HG02938 (cell line): Measurements from ENCODE around the gene HMGB1.
A peak's percentile ranks its signal among the peaks of the same experiment; 100 is the strongest.
"Not testable (repeated sequence)": the region's sequence is repeated elsewhere in the genome, so short reads cannot be mapped to it uniquely, and the experiment has no call there.

Experiments used
- ATAC-seq: cut with Tn5 transposase; IDR thresholded peaks from one replicate; pipeline ENCODE4 v1.9.1; 2021; ENCODE audit warnings: mild to moderate bottlenecking, moderate library complexity; ENCODE audit not compliant: unreplicated experiment

The HMGB1 gene

GRCh38 chr13:30466841-30467252 is 1.1 kb upstream of the HMGB1 start:
- ATAC-seq: no peak

DNA sequence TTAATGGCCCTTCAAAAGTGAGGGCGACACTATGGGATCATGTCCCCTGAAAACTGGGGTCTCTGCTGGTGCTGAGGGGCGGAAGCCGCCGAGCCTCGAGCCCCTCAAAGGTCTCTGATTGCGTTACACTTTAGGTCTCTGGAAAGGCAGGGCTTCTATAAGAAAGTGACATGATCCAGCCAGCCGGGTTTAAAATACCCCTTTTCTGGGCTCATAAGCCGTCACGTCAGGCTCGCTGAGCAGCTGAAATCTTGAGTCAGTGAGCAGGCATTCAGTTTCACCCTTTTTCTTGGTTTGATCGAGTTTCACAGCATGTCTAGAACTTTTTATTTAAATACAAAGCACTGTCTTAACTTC is 600 bp upstream of the HMGB1 start:
- ATAC-seq: no peak

DNA sequence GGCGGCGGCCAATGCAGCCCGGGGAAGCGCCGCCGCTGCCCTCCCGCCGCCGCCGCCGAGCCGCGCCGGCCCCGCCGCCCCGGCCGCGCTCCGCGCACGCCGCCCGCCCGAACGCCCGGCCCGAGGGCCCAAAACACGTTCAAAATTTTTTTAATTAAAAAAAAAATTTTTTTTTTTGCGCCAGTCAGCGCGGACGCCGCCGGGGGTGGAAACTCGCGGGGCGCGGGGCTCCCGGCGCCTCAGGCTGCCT is 468 bp downstream of the HMGB1 start:
- no peak for ATAC-seq

DNA sequence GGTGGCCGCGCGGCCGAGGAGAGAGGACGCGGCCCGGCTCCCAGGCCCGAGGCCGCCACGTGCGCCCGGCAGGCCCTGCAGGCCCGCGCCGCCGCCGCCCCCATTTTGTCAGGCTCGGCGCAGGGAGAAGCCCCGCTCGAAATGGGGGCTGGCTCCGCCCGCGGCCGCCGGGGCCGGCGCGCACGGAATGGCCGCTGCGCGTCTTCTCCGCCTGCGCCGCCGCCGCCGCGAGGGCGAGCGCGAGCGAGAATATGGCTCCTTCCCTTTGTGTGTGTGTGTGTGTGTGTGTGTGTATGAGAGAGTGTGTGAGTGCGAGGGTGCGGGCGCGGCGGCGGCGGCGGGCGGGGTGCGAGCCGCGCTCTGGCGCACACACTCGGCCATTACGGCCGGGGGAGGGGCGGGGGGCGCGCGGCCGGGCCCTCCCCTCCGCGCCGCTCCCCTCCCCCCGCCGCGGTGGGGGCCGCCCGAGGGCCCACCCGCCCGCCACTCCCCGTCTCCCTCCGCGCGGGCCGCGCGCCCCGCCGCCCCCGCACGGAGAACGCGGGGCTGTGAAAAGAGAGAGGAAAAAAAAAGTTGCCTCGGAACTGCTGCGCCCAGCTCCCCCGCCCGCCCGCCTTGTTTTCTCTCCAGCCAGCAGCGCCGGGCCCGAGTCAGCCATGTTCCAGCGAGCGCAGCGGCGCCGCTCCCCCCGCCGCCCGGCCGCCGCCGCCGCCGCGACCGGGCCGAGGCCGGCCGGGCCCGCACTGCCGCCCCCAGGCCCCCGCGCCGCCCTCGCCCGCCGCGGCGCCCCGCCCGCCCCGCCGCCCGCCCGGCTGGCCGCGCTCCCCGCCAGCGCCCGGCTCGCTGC is 1.0 kb downstream of the HMGB1 start:
- peak; percentile 12 for ATAC-seq

GRCh38 chr13:30463787-30464495 is 1.8 kb downstream of the HMGB1 start:
- ATAC-seq: peak; percentile 33

DNA sequence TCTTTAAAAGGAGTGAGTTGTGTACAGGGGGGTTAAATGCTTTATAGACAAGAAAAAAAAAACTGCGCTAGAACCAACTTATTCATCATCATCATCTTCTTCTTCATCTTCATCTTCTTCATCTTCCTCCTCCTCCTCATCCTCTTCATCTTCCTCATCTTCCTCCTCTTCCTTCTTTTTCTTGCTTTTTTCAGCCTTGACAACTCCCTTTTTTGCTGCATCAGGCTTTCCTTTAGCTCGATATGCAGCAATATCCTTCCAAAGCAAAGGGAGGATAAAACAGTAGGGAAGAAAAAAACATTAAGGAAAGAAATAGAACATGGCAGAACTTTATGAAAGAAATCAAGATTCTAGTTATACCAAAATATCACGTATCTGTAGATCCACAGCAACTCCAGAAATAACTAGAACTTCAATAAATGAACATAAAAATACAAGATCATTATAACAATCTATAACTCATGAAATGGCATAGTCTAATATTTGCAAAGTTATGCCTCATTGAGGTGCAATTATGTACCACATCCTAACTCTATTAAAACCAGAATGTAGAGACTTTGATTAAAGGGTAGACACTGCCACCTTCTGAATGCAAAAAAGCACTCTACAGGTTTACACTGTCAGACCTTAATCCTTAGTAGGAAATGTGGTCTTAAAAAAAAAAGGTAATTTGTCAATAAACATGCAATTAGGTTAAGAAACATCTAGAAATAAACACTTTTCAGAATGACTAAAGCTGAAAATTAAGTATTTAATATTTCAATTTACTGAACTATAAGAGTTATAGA is 4.3 kb downstream of the HMGB1 start:
- ATAC-seq: not testable (repeated sequence)

DNA sequence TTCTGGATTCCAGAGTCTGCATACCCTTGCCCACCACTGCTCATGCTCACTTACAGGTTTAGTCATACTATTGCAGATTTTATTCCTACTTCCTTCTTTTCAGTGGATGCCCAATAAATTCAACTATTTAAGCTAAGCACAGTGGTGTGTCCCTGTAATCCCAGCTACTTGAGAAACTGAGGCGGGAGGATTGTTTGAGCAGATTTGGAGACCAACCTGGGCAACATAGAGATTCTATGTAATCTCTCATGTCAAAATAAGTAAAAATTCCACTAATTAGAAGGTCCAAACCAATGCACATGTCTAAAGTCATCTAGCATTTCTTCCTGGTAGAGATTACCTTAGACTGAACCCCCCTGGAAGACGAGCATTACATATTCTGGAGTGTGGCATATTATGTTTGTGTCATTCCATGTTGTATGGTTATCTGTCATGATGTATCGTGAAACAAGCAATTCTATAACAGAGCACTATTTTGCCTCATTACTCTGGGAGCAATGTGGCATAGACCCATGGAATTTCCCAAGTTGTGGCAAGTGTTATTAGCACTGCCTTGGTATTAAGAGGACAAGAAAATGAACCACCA is 8.3 kb downstream of the HMGB1 start:
- ATAC-seq: no peak

- no peak for ATAC-seq
These were observed 9.4 kb downstream of the HMGB1 start for GRCh38 chr13:30456290-30456689.

DNA sequence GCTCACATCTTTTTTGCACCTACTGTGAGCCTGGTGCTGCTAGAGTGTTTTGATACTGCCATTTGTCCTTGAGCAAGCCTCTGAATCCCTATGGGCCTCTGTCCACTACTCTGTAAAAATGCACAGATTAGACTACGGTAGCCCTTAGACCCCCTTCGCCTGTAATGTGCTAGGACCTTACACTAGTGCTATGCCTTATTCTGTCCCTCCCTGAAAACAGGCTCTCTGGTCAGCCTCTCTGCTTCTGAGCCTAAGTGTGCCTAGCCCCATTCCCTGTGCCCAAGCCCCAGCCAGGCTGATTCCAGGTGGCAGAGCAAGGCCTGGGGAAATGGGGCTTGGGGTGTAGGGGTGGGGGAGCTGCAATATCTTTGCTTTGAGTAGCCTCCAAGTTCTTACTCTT is 10.7 kb downstream of the HMGB1 start:
- no peak for ATAC-seq

DNA sequence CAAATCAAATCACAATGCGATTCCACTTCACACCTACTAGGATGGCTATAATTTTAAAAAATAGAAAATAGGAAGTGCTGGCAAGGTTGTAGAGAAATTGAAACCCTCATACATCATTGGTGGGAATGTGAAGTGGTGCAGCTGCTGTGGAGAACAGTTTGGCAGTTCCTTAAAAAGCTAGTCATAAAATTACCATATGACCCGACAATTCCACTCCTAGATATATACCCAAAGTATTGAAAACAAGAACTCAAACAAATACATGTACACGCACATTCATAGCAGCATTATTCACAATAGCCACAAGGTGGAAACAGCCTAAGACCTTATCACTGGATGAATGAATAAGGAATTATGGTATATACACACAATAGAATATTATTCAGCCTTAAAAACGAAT is 12.0 kb downstream of the HMGB1 start:
- no peak for ATAC-seq

DNA sequence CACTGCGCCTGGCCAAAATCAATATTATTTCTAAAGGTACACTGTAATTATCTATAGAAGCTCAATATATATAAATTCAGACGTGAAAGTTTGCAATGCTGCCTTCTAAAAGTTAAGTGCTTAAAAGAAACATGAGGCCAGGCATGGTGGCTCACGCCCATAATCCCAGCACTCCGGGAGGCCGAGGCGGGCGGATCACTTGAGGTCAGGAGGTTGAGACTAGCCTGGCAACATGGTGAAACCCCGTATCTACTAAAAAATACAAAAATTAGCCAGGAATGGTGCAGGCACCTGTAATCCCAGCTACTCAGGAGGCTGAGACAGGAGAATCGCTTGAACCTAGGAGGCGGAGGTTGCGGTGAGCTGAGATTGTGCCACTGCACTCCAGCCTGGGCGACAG is 14.3 kb downstream of the HMGB1 start:
- ATAC-seq: not testable (repeated sequence)

DNA sequence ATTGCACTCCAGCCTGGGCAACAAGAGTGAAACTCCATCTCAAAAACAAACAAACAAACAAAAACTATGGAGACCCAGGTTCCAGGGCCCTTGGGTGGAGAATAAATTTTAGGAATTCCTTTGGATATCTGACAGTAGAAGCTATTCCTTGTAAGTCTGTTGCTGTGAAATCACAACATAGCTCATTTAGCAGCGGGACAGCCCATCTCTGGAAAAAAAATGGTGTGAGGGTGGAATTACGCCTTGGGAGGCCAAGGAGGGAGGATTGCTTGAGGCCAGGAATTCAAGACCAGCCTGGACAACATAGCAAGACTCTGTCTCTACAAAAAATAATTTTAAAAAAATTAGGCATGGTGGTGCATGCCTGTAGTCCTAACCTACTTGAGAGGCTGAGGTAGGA is 15.7 kb downstream of the HMGB1 start:
- ATAC-seq: no peak

DNA sequence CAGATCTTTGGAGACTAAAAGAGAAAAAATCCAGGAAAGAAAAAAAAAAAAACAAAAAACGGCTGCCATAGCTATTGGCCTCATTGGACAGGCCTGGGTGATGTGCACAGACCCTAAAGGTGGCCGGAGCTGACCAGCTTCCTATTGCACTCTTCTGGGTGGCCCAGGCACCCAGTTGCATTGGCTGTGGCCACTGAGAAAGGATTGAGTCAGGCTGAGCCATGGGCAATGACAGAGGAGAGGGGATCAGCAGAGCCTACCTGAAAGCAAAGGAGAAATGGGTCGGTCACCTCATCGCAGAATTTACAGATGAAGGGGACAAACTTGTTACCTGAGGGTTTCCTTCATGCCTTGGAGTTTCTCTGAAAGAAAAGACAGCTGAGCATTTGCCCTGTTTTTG is 17.3 kb downstream of the HMGB1 start:
- no peak for ATAC-seq

- no peak for ATAC-seq
These were observed 19.6 kb downstream of the HMGB1 start for GRCh38 chr13:30446126-30446500.

GRCh38 chr13:30443957-30444404 is 21.8 kb downstream of the HMGB1 start:
- ATAC-seq: peak; percentile 44

DNA sequence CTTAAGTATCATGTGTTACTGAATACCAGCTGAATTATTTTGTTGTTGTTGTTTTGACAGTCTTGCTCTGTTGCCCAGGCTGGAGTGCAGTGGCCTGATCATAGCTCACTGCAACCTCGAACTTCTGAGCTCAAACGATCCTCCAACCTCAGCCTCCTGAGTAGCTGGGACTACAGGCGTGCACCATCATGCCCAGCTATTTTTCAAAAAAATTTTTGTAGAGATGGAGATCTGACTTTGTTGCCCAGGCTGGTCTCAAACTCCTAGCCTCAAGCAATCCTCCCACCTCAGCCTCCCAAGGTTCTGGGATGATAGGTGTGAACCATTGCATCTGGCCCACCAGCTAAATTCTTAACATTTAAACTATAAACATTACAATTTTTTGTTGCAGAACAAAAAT is 22.2 kb downstream of the HMGB1 start:
- not testable (repeated sequence) for ATAC-seq

- ATAC-seq: no peak
These were observed 22.8 kb downstream of the HMGB1 start for GRCh38 chr13:30442926-30443325.

DNA sequence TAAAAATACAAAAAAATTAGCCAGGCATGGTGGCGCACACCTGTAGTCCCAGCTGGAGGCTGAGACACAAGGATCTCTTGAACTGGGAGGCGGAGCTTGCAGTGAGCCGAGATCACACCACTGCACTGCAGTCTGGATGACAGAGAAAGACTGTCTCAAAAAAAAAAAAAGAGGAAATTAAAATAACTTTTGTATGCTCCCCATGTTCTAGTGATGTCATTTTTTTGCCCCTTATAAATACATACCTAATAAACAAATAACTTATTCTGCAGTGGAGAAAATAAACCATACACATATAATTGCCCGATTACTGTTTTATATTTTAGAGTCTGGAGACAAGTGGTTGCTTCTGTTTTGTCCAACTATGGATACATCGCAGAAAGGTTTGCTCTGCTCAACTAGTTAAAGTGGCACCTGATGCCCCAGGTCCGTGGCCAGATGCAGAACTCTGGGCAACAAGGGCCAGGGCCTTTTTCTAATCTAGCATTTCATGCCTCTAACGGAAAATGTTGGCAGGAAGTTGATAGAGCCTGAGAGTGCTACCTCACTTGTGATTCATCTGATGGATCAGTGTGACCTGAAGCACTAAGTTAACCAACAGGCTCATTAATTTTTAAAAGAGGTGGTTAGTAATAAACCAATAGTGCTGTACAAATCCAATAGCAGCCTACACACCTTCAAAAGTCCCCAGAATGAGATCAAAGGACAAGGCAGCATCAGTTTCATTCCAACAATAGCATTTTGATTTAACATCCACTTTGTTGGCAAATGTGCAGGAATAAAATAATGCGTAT is 24.6 kb downstream of the HMGB1 start:
- peak; percentile 42 for ATAC-seq

DNA sequence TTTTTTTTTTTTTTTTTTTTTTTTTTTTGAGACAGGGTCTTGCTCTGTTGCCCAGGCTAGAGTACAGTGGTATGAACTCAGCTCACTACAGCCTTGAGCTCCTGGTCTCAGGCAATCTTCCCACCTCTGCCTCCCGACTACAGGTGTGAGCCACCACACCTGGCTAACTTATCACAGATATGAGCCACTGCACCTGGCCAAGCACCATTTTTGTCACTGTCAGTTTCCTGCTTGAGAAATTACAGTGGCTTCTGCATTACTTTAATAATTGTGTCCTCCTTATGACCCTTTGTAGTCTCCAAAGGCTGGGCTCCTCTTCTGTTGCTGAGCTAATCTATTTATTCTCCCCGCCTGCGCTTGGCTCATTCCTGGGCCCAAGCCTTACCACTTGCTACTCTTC is 27.4 kb downstream of the HMGB1 start:
- ATAC-seq: no peak

DNA sequence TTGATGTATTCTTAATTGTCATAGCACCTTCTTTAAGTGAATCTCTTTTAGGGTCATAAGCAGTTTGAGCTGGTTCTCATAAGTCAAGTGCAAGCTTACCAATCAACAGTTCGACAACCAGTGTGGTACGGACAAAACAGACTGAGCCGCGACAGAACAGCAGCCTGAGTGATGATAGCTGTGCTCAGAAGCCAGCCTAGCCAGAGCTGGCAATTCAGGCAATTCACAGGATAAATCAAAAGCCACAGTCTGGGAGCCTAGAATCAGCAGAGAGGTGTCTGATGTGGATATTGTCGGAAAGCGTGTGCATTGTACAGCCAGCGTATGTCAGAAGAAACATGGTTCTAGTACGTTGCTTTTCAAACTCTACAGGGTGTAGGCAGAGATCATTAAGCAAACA is 28.6 kb downstream of the HMGB1 start:
- no peak for ATAC-seq
